ENCODE measurements around the gene ZXDC.

DNA sequence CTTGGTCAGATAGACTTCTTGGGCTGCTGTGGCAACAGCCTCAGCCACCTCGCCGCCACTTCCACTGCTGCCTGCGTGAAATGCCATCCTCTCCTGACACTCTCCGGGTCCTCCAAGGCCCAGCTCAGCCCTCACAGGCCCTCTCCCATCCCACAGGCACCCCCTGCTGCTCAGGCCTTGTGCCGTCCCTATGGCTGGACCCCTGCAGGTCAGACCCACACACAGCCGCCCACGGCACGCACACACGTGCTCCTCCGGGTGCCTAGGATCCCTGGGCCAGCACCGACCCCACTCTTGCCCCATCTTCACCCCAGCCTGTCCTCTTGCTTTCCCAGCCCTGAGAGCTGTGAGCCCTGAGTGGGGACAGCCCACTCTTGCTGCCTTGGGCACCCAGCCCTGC lies 61.3 kb downstream of the ZXDC start:
- TF ChIP-seq, protein P1, sequence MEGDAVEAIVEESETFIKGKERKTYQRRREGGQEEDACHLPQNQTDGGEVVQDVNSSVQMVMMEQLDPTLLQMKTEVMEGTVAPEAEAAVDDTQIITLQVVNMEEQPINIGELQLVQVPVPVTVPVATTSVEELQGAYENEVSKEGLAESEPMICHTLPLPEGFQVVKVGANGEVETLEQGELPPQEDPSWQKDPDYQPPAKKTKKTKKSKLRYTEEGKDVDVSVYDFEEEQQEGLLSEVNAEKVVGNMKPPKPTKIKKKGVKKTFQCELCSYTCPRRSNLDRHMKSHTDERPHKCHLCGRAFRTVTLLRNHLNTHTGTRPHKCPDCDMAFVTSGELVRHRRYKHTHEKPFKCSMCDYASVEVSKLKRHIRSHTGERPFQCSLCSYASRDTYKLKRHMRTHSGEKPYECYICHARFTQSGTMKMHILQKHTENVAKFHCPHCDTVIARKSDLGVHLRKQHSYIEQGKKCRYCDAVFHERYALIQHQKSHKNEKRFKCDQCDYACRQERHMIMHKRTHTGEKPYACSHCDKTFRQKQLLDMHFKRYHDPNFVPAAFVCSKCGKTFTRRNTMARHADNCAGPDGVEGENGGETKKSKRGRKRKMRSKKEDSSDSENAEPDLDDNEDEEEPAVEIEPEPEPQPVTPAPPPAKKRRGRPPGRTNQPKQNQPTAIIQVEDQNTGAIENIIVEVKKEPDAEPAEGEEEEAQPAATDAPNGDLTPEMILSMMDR (IDR thresholded peaks at IDR 0.05): no peak
- no peak for TF ChIP-seq POLR2A (IDR thresholded peaks at IDR 0.05)

Measured in lower leg skin (tissue), 3 donors.